ENCODE measurements around the gene TLE3.
"Not testable (repeated sequence)": the region's sequence is repeated elsewhere in the genome, so short reads cannot be mapped to it uniquely, and the experiment has no call there.

Gene TLE3

DNA sequence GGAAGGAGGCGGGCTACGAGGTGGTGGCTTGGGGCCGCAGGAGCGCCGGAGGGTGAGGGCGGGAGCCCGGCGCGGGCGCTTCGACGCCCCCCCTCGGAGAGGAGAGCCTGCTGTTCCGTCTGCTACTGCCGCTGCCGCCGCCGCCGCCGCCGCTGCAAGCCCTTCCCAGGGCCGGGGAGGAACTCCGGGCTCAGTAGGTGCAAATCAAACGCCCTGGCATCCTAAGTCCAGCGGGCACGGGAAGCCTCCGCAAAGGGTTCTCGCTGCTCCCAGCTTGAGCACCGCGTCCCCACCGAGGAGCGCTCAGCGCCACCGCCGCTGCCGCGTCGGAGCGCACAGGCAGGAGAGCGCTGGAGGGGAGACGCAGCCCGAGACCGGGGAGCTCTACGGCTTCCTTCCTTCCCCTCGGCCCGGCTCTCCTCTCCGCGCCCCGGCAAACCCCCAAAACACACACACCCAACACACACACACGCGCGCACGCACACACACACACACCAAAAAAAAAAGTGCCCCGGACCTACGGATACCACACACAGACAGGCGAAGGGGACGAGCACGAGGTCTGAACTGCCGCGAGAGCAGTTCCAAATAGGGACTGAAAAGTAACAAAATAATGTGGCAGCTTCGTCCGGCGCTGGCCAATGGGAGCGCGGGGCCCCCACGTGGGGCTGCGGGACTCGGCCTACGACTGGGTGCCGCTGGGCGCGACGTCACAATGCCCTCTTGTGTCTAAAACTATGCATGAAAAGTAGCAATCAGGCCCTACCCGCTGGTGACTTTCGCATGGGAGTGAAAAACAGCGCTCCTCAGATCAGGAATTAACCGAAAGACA is at the start of gene TLE3:
Gene TLE3 (minus strand): TSS at position 597 of the 832 bp plus-strand sequence. CDS start 1,119 bp downstream, outside the sequence.
- DNase-seq (ENCODE audit: low read depth, low spot score): peak; percentile 100

DNA sequence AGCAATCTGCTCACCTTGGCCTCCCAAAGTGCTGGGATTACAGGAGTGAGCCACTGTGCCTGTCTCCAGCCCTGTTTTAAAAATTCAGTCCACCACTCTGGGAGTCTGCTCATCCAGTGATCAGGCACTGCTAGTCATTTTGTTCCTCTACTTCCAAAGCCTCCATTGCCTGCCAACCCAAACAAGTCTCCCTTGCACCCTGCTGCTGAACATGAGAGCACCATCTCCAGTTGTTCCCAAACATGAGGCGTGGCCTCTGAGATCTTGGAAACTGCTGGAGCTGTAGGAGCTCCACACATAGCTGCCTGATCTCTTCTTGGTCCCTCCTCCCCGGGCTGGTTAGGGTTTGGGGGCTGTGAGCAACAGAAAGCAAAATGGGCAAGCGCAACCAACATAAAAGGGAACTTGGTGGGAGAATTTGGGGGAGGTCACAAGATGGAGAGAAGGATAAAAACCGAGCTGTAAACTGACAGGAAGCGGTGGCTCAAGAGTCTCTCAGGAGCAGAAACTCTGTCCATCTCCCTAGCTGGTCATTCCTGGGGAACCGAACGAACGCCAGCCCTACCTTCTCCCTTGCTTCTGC is 49.6 kb upstream of the TLE3 start:
- DNase-seq (ENCODE audit: low read depth, low spot score): no peak

DNA sequence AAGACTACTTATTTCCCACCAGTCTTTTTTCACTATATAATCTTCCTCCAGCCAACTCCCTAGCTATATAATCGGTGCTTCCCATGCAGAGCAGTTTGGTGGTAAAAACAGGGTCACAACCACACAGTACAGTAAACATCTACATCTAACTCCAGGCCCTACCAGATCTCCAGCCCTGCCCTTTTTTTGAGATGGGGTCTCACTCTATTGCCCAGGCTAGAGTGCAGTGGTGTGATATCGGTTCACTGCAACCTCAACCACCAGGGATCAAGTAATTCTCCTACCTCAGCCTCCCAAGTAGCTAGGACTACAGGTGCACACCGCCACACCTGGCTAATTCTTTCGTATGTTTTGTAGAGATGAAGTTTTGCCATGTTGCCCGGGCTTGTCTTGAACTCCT is 49.1 kb upstream of the TLE3 start:
- no peak for DNase-seq (ENCODE audit: low read depth, low spot score)

DNA sequence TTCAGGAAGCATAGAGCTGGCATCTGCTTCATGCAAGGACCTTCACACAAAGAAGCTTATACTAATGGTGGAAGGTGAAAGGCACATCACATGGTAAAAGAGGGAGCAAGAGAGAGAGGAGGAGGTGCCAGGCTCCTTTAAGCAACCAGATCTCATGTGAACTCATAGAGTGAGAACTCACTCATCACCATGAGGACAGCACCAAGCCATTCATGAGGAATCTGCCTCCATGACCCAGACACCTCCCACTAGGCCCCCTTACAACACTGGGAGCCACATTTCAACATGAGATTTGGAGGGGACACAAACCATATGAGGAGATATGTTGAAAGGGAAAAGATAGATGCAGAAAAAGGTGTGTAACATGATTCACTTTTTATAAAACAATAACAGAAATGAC is 48.4 kb upstream of the TLE3 start:
- no peak for DNase-seq (ENCODE audit: low read depth, low spot score)

DNA sequence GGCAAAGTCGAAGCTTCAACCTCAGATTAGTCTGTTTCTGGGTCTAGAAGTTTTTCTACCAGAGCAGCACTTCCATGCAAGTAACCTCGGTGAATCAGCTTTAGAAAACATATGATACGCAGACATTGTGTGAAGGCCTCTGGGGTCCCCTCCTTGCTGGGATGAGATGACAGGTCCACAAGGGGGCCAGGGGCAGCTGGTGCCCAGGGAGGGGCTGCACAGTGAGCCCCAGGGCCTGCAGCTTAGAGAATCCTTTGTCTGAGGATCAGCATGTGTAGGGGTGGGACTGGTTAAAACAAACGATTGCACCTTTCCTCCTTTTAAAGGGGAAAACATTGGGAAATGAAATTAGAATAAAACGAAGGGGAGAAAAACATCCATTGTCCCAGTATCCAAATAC is 47.5 kb upstream of the TLE3 start:
- no peak for DNase-seq (ENCODE audit: low read depth, low spot score)

DNA sequence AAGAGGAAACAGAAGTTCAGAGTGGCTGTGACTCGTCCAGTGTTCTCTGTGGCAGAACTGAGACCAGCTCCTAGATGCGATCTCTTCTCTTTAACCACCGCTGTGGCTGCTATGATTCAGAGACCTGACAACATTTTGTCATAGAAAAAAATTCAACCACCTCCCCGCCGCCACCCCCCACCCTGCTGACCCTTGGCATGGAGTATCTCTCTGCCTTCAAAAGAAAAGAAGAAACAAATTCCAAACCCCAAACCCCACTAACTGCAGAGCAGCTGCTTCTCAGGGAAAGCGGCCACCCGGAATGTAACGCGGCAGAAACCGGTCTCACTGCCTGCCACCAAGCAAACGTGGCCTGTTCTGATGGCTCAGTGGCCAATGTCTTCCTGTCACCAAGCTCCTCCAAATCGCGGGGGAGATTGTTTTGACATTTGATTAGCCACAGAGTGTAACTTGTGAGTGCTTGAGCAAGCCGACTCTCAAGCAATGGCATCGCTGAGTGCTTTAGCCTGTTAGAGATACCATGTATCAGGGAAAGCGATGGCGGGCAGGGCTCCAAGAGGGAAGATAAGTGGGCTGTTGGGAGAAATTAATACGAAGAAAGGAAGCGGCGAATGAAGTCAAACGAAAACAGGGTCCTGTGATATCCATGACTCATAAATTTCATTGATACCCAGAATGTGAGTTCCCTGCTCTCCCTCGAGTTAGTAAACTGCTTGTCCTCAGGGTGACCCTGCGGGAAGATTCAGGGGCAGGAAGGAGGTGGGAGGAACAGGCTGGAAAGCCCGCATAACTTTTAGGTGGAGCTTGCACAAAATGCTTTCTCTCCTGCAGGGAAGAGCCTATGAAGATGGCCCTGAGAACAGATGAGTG is 44.8 kb upstream of the TLE3 start:
- no peak for DNase-seq (ENCODE audit: low read depth, low spot score)

DNA sequence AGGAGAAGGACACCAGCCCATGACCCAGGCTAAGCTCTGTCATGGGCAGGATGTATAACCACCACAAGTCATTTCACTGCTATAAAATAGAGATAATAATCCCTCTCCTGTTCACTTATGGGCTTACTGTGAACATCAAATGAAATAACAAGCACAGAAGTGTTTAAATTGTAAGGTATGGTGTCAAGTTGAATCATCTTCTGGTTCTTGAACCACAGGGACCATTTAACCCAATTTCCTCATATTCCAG is 44.3 kb upstream of the TLE3 start:
- no peak for DNase-seq (ENCODE audit: low read depth, low spot score)

DNA sequence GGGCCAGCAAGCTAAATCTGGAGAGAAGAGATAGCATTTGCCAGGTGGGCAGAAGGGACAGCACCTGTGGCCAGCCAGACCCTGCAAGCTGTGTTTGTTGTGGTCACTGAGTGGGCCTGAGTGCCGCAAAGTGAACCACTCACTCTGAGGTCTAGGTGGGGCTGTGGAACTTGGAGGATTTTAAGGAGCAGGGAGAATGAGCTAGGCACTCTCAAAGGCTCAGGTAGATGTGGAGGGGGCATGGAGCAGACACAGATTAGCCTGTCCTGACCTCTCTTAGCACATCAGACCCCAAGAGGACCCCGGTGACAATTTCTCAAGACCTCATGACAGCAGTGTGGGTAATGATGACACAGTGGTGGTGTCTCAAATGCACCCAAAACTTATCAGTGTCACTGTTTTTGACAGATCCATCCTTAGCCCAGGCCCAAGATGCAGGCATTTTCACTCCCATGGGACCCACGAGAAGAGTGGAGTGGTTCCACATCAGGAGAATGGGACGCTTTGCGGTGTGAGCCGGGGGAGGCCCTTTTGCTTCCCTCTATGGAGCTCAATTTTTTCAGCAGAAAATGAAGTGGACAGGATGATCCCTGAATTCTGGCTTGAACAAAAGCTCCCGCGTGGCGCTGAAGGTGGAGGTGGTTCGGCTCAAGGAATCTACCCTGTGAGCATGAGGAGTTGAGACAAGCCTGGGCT is 43.8 kb upstream of the TLE3 start:
- DNase-seq (ENCODE audit: low read depth, low spot score): no peak

DNA sequence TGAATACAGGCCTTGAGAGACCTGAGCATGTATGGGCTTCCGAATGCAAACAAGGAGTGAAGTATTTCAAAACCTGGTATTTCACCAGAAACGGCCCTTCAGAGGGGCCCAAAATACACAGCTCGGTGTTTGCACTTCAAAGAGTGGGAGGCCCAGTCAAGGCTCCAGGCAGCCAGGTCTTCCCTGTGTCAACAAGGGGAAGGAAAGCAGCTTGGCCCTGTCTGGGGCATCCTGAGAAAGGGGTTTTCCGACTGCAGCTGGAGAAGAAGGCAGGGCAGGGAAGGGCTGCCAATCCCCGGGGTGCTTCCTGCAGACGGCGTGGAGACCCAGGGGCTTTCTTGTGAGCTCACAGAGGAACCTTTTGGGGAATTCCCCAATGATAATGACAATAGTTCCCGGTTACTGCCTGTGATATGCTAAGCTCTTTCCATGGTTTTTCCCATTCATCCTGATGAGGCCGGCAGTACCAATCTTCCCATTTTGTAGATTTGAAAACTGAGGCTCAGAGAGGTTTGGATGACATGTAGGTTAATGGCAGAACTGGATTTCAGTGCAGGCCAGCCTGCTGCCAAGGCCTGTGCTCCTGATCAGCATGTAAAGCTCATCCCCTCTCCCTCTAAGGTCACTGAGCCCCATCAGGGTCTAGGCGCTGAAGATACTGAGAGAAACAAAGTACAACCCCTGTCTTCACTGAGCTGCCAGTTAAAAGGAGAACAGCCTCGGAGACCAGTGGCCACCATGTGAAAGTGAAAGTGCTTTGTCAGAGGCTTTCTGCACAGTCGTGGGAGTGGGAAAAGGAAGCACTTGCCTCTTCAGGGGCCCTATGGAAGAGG is 43.0 kb upstream of the TLE3 start:
- DNase-seq (ENCODE audit: low read depth, low spot score): peak; percentile 86

DNA sequence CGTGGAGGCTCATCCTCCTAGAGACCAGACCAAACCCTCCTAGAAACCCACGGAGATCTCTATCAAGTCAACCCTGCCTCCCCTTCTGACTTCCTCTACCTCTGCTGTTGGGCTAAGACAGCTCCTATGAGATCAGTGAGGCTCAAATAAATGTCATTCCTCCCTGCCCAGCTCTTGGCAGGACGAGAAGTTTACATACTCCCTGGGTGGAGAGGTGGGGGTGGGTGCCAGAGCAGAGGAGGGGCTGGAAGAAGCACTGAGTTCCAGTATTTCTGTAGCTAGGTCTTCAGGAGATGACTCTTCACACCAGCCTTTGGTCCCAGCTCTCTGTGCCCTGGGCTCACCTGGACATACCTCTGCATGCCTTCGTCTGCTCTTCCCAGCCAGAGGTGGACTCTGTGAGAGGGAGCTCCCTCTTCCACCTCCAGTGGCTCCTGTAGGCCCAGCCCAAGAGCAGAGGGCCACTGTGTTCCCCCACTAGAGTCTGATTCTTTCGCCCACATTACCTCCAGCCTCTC is 42.4 kb upstream of the TLE3 start:
- DNase-seq (ENCODE audit: low read depth, low spot score): no peak

DNA sequence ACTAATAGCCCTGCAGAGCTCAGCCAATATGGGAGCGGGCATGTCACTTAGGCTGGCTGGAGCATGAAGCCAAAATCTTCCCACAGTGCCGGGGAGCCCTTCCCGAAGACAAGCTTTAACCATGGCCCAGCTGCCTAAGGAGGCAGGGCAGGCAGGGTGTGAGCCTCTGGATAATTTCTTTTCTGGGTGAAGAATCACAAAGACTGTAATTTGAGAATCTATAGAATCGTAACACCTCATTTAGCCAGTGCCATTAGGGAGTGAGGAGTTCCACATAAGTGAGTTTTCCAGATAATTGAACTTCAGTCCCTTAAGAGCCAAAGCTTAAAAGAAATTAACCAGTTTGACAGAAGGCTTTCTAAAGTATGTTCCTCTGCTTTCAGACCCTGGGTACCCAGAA is 40.2 kb upstream of the TLE3 start:
- DNase-seq (ENCODE audit: low read depth, low spot score): no peak

DNA sequence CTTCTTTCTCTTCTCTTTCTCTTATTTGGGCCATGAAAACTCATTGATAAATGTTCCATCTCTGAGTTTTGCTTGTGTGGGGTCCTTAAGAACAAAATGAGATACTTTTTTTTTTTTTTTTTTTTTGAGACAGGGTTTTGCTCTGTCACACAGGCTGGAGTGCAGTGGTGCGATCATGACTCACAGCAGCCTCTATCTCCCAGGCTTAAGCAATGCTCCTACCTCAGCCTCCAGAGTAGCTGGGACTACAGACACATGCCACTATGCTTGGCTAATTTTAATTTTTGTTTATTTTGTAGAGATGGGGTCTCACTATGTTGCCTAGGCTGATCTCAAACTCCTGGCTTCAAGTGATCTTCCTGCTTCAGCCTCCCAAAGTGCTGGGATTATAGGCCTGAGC is 39.3 kb upstream of the TLE3 start:
- not testable (repeated sequence) for DNase-seq (ENCODE audit: low read depth, low spot score)

DNA sequence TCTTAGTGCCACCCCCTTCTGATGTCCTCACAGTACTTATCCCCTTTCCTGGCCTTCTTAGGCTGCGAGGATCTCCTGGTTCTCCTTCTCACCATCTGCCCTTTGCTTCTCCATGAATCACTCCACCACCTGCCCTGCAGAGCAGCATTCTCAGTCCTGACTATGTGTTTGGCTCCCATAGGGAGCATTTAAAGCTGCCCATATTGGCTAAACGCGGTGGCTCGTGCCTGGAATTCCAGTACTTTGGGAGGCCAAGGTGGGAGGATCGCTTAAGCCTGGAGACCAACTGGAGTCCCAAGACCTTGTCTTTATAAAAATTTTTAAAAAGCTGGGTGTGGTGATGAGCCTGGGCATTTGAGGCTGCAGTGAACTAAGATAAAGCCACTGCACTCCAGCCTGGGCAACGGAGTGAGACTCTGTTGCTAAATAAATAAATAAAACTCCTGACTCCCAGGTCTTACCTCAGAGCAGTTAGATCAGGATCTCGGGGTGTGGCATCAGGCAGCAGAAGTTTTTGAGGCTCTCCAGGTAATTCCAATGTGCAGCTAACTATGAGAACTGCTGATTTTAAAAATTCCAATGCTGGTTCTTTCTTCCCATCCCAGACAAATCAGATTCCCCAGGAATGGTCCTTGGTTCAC is 36.2 kb upstream of the TLE3 start:
- DNase-seq (ENCODE audit: low read depth, low spot score): no peak

DNA sequence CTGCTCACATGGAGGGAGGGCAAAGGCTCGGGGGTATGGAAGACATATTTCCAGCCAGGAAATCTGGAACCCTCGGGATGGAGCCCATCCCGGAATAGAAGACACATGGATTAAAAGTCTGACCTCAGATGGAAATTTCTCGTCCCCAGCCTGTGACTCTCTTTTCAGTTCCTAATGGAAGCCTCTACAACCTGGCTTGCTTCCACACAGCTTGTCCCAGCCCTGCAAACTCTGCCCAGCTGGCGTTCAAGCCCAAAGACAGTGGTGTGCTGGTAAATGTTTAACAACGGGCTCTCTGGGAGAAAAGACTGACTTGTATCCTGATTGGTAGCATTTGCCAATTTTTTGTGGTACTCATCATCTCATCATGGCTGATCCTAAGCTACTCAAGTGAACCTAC is 35.6 kb upstream of the TLE3 start:
- no peak for DNase-seq (ENCODE audit: low read depth, low spot score)

DNA sequence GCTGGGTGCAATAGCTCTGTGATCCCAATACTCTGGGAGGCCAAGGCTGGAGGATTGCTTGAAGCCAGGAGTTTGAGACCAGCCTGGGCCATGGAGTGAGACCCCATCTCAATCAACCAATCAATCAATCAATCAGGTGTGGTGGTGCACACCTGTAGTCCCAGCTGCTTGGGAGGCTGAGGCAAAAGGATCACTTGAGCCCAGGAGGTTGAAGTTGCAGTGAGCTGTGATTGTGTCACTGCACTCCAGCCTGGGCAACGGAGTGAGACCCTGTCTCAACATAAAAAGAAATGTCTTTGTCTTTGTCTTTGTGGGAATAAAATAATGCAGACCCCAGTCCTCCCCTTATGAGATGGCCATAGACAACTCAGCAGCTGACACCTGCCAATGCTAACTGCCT is 34.9 kb upstream of the TLE3 start:
- no peak for DNase-seq (ENCODE audit: low read depth, low spot score)

DNA sequence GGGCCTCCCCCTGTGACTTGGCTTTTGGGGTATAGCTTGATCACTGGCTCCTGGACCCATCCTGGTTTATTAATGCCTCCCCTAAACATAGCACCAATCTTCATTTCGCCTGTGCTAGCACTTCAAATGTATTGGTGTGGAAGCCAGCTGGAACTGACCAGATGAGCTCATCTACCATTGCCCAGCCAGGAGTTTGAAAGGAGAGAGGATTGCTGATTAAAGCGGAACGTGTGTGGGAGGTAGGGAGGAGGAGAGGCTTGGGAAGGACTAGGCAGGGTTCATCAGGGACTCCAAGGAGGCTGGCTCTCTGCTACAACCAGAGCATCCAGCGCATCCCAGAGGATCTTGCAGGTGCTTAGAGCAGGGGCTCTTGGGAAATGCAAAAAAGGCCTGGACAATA is 34.4 kb upstream of the TLE3 start:
- no peak for DNase-seq (ENCODE audit: low read depth, low spot score)

DNA sequence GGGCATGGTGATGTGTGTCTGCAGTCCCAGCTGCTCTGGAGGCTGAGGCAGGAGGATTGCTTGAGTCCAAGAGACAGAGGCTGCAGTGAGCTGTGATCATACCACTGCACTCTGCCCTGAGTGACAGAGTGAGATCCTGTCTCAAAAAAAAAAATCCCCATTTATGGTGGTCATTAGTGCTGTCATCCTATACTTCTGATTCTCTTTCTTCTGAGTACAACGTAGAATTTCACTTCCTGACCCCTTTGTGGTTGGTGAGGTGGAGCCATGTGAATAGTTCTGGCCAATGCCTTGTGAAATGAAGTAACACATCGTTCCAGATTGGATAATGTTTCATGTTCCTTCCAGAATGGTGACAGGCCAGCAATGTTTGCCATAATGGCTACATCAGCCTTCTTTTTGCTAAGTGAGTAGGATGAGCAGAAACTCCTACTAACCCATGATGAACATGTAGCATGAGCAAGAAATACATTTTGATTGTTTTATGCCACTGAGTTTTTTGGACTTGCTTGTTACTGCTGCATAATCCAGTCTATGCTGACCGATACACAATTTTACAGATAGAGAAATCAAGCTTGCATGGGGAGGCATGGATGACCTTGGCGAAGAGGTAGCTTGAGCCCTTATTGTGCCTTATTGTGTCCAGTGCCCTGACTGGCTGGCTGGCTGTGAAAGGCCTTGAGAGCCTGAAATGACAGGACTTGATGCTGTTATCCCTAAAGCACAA is 30.9 kb upstream of the TLE3 start:
- DNase-seq (ENCODE audit: low read depth, low spot score): no peak

DNA sequence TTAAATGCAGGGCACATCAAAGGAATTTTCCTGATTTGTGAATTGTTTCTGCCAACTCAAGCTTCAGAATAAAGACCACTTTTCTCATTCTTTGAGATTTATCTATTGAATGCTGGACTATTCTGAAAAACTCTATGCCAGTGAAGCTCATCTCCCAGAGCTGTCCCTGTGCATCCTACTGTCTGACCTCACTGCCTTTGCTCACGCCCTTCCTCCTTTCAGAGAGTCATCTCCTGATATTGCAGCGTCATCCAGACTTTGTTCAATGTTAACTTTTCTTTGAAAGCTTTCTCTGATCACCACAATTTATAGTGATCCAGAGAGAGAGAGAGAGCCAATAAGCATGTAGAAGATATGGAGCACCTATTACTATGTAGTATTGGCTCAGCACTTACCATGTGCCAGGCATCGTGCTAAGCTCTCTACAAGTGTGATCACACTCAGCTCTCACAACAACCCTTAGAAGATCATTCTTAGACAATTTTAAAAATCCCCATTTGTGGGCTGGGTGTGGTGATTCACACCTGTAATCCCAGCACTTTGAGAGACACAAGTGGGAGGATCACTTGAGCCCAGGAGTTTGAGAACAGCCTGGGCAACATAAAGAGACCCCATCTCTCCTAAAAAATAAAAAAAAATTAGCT is 30.2 kb upstream of the TLE3 start:
- DNase-seq (ENCODE audit: low read depth, low spot score): no peak

DNA sequence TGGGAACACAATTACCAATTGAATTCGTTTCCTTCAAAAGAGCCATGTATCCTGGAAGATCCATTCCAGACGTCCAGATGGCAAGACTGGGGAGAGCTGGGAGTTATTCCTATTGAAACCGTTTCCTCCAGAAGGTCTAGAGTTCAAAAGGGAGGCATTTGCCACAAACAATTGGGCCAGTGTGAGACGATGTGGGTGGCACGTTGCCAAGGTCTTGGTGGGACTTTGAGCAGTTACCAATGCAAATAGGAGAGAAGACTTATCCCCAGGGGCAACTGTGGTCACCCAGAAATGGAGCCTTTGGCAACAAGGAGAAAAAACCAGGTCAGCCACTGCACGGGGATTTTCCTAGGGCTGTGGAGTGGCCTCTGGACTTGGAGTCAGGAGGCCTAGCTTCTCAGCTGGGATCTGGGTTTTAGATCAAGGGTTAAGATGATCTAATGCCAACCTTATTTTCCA is 29.6 kb upstream of the TLE3 start:
- no peak for DNase-seq (ENCODE audit: low read depth, low spot score)
